ENCODE measurements around the gene OST4. TPM values are rescaled to one million over a fixed set of nuclear protein-coding genes. Genes with fewer than 3 reads are reported as not detected.

The OST4 gene
- total RNA-seq, 1 donor from 2014 or later: 478 TPM

DNA sequence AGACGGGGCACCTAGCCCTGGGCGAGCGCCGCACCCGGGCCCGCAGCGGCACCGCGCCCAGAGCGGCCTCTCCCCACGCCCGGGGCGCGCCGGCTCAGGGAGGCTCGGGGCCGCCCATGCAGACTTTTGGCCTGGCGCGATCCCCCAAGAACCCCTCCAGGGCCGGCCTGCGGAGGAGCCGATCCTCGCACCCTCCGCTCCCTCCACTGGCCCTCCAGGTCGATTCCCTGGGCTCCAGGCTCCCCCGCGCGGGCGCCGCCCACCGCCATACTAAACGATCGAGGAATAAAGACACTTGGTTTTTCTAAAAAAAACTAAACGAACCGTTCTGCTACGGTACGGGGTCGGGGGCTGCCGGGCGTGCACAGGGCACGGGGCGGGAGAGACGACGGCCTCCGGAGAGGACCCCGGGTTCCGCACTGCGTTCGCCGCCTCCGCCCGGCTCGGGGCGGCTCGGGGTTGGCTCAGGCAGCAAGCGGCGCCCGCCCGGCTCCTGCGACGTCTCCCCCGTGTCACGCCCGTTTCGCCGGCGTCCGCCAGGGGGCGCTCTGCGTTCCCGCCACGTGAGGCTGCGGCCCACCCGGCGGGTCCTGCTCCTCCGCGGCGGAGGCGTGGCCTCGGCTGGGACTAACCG lies 14.8 kb upstream of the OST4 start:
- peak; percentile 86 for TF ChIP-seq CTCF (IDR thresholded peaks at IDR 0.05)
- no peaks in the 10 kb centered on the region for H3K27me3 Mint-ChIP-seq (ENCODE audit: low read depth)
- H3K4me3 Mint-ChIP-seq (ENCODE audit: unreplicated experiment): peak overlapping the region; percentile 73
- no peak for DNase-seq (ENCODE audit: low spot score)
- H3K9me3 Mint-ChIP-seq (ENCODE audit: low read depth): no peaks in the 10 kb centered on the region
- peaks cover 19% of the 10 kb centered on the region for H3K4me1 Mint-ChIP-seq (ENCODE audit: low read depth)
- peak overlapping the region; percentile 92 for H3K27ac Mint-ChIP-seq (ENCODE audit: unreplicated experiment)
- H3K36me3 Mint-ChIP-seq (ENCODE audit: low read depth): peaks cover 3% of the 10 kb centered on the region

DNA sequence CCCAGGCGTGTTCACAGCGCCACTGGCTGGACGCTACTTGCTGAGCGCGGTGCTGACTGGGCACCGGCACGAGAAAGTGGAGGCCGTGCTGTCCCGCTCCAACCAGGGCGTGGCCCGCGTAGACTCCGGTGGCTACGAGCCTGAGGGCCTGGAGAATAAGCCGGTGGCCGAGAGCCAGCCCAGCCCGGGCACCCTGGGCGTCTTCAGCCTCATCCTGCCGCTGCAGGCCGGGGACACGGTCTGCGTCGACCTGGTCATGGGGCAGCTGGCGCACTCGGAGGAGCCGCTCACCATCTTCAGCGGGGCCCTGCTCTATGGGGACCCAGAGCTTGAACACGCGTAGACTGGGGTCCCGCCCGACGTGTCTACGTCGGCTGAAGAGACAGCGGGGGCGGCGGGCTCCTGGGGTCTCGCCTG lies 14.2 kb upstream of the OST4 start:
- H3K4me3 Mint-ChIP-seq (ENCODE audit: unreplicated experiment): peak overlapping the region; percentile 73
- no peaks in the 10 kb centered on the region for H3K27me3 Mint-ChIP-seq (ENCODE audit: low read depth)
- H3K9me3 Mint-ChIP-seq (ENCODE audit: low read depth): no peaks in the 10 kb centered on the region
- DNase-seq (ENCODE audit: low spot score): no peak
- peaks cover 24% of the 10 kb centered on the region for H3K4me1 Mint-ChIP-seq (ENCODE audit: low read depth)
- peak; percentile 73 for TF ChIP-seq CTCF (IDR thresholded peaks at IDR 0.05)
- peak overlapping the region; percentile 91 for H3K27ac Mint-ChIP-seq (ENCODE audit: unreplicated experiment)
- H3K36me3 Mint-ChIP-seq (ENCODE audit: low read depth): peaks cover 4% of the 10 kb centered on the region

DNA sequence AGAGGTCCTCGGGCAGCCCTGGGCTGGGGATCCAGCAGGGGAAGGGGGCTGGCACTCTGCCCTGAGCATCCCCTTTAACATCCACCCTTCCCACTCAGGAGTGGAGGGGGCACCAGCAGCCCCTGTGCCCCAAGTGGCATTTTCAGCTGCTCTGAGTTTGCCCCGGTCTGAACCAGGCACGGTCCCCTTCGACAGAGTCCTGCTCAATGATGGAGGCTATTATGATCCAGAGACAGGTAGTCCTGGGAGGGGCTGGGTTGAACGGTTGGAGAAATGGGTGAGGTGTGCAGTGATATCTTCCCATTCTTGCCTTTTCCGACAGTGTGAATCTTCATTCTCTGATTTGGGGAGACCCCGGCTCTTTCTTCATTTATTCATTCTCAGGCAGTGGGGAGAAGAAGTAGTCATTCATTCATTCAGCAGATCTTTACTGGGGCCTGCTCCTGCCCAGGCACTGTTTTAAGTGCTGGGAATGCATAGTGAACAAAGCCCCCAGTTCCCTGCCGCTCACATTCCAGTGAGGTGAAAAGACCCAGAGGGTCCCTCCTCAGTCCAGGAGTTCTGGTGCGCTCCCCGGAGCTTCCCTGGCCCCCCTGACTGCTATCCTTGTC lies 13.7 kb upstream of the OST4 start:
- Mint-ChIP-seq H3K9me3 (ENCODE audit: low read depth) (no peaks in the 10 kb centered on the region), H3K4me1 (ENCODE audit: low read depth) (peaks cover 29% of the 10 kb centered on the region), H3K36me3 (ENCODE audit: low read depth) (peaks cover 5% of the 10 kb centered on the region), H3K4me3 (ENCODE audit: unreplicated experiment) (peak overlapping the region; percentile 73), H3K27ac (ENCODE audit: unreplicated experiment) (peak overlapping the region; percentile 91), H3K27me3 (ENCODE audit: low read depth) (no peaks in the 10 kb centered on the region)
- no peak for DNase-seq (ENCODE audit: low spot score)
- no peak for TF ChIP-seq CTCF (IDR thresholded peaks at IDR 0.05)

- TF ChIP-seq CTCF (IDR thresholded peaks at IDR 0.05): no peak
- no peak for DNase-seq (ENCODE audit: low spot score)
- H3K4me1 Mint-ChIP-seq (ENCODE audit: low read depth): peaks cover 36% of the 10 kb centered on the region
- peak overlapping the region; percentile 49 for H3K27ac Mint-ChIP-seq (ENCODE audit: unreplicated experiment)
- H3K9me3 Mint-ChIP-seq (ENCODE audit: low read depth): no peaks in the 10 kb centered on the region
- no peak overlapping the region for H3K4me3 Mint-ChIP-seq (ENCODE audit: unreplicated experiment)
- H3K27me3 Mint-ChIP-seq (ENCODE audit: low read depth): no peaks in the 10 kb centered on the region
- peaks cover 7% of the 10 kb centered on the region for H3K36me3 Mint-ChIP-seq (ENCODE audit: low read depth)
Measured at GRCh38 chr2:27084297-27085061, 13.0 kb upstream of the OST4 start.
